HG02852 (cell line): ENCODE results near the gene LHX8.
"Not testable (repeated sequence)": the region's sequence is repeated elsewhere in the genome, so short reads cannot be mapped to it uniquely, and the experiment has no call there.

ENCODE experiments used
- ATAC-seq: cut with Tn5 transposase; IDR thresholded peaks from one replicate; pipeline ENCODE4 v1.9.1; 2021; ENCODE audit warnings: mild to moderate bottlenecking, moderate library complexity; ENCODE audit not compliant: unreplicated experiment

The LHX8 gene

GRCh38 chr1:75132242-75132811 is 1.9 kb upstream of the LHX8 start:
- ATAC-seq: no peak

GRCh38 chr1:75132812-75133619 is 1.2 kb upstream of the LHX8 start:
- ATAC-seq: no peak

- no peak for ATAC-seq
Observed at GRCh38 chr1:75134647-75135572, 722 bp downstream of the LHX8 start.

- ATAC-seq: no peak
Observed at GRCh38 chr1:75135573-75136194, 1.5 kb downstream of the LHX8 start.

GRCh38 chr1:75136195-75136815 is 2.1 kb downstream of the LHX8 start:
- ATAC-seq: no peak

GRCh38 chr1:75136921-75137641 is 2.9 kb downstream of the LHX8 start:
- no peak for ATAC-seq

GRCh38 chr1:75152092-75152491 is 17.9 kb downstream of the LHX8 start:
- ATAC-seq: no peak

GRCh38 chr1:75159154-75159553 is 25.0 kb downstream of the LHX8 start:
- ATAC-seq: no peak

GRCh38 chr1:75165264-75165663 is 31.1 kb downstream of the LHX8 start:
- ATAC-seq: no peak

- no peak for ATAC-seq
Observed at GRCh38 chr1:75166821-75167220, 32.6 kb downstream of the LHX8 start.

GRCh38 chr1:75170011-75170410 is 35.8 kb downstream of the LHX8 start:
- ATAC-seq: no peak

GRCh38 chr1:75170981-75171380 is 36.8 kb downstream of the LHX8 start:
- no peak for ATAC-seq

GRCh38 chr1:75171876-75172275 is 37.7 kb downstream of the LHX8 start:
- ATAC-seq: no peak

- no peak for ATAC-seq
Observed at GRCh38 chr1:75172556-75172955, 38.4 kb downstream of the LHX8 start.

- no peak for ATAC-seq
Observed at GRCh38 chr1:75174031-75174760, 40.0 kb downstream of the LHX8 start.

GRCh38 chr1:75181214-75181955 is 47.2 kb downstream of the LHX8 start:
- ATAC-seq: not testable (repeated sequence)

- ATAC-seq: no peak
Observed at GRCh38 chr1:75188892-75189291, 54.7 kb downstream of the LHX8 start.

- no peak for ATAC-seq
Observed at GRCh38 chr1:75198163-75198562, 64.0 kb downstream of the LHX8 start.

GRCh38 chr1:75198761-75199160 is 64.6 kb downstream of the LHX8 start:
- ATAC-seq: no peak
